ENCODE data around the gene MYBPHL. TPM values are rescaled to one million over a fixed set of nuclear protein-coding genes. Genes with fewer than 3 reads are reported as not detected.

MYBPHL gene
- total RNA-seq, 1 donor from 2014 or later: not detected

Other genes starting within 250 kb of the MYBPHL start
- 34.6 and 48.0 TPM in 2 replicates for gene TAF13, start 231.0 kb downstream of the MYBPHL start, total RNA-seq
- 10.8 and 16.9 TPM in 2 replicates for gene TMEM167B, start 216.2 kb downstream of the MYBPHL start, total RNA-seq
- gene ELAPOR1, start 192.9 kb downstream of the MYBPHL start, total RNA-seq: 0.29 and 0.41 TPM in 2 replicates
- gene SARS1, start 93.1 kb downstream of the MYBPHL start, total RNA-seq: 153 and 156 TPM in 2 replicates
- 4.3 and 5.1 TPM in 2 replicates for gene CELSR2, start 57.5 kb downstream of the MYBPHL start, total RNA-seq
- 6.9 and 10.5 TPM in 2 replicates for gene PSRC1, start 23.9 kb downstream of the MYBPHL start, total RNA-seq
- gene SORT1, start 90.9 kb upstream of the MYBPHL start, total RNA-seq: 31.4 and 55.9 TPM in 2 replicates
- 58.8 TPM in 2 replicates for gene PSMA5, start 119.4 kb upstream of the MYBPHL start, total RNA-seq
- not detected in 2 replicates for gene SYPL2, start 159.5 kb upstream of the MYBPHL start, total RNA-seq
- gene ATXN7L2, start 176.9 kb upstream of the MYBPHL start, total RNA-seq: 2.3 and 4.3 TPM in 2 replicates
- gene CYB561D1, start 187.1 kb upstream of the MYBPHL start, total RNA-seq: 6.2 and 6.7 TPM in 2 replicates
- 0.64 and 0.68 TPM in 2 replicates for gene AMIGO1, start 202.7 kb upstream of the MYBPHL start, total RNA-seq
- gene GPR61, start 232.9 kb upstream of the MYBPHL start, total RNA-seq: not detected in 2 replicates
- gene GNAI3, start 241.6 kb upstream of the MYBPHL start, total RNA-seq: 10.7 and 11.4 TPM in 2 replicates